GM12878 (cell line): ENCODE results near the gene SEC31B. TPM values are rescaled to one million over a fixed set of nuclear protein-coding genes. Genes with fewer than 3 reads are reported as not detected.
A peak's percentile ranks its signal among the peaks of the same experiment; 100 is the strongest.

ENCODE experiments used
- BACH1 ChIP-seq: fragments of 450-650 bp; IDR thresholded peaks from 2 replicates; pipeline ENCODE4 v1.6.1; 2017; ENCODE audit warnings: mild to moderate bottlenecking, borderline replicate concordance
- BCL11A ChIP-seq: IDR thresholded peaks from 2 replicates; pipeline ENCODE4 v1.6.1; 2011; ENCODE audit warnings: low read depth, low read length
- BMI1 ChIP-seq: fragments of 450-650 bp; IDR thresholded peaks from 2 replicates; pipeline ENCODE4 v1.6.1; 2016; ENCODE audit warnings: mild to moderate bottlenecking, moderate library complexity, borderline replicate concordance
- EGR1 ChIP-seq, 2 experiments: IDR thresholded peaks; 1 replicate in 1 of 2; 2 replicates in 1 of 2; pipeline ENCODE4 v1.6.1; 2011 to 2012; ENCODE audit warnings: low read depth in 2 of 2, low read length in 2 of 2, borderline replicate concordance in 1 of 2, mild to moderate bottlenecking in 1 of 2, moderate library complexity in 1 of 2
- ESRRA ChIP-seq: IDR thresholded peaks from 2 replicates; pipeline ENCODE4 v1.6.1; 2012; ENCODE audit warnings: mild to moderate bottlenecking, low read length, improper control_type of control experiment
- KAT2A ChIP-seq: conservative IDR thresholded peaks from 2 replicates; pipeline ENCODE4 v1.6.1; 2011; ENCODE audit warnings: low read depth, low read length; ENCODE audit not compliant: control insufficient read depth
- NBN ChIP-seq: fragments of 450-650 bp; IDR thresholded peaks from 2 replicates; pipeline ENCODE4 v1.6.1; 2016
- NFYA ChIP-seq: IDR thresholded peaks from 2 replicates; pipeline ENCODE4 v1.6.1; 2011; ENCODE audit warnings: low read depth, mild to moderate bottlenecking, low read length, improper control_type of control experiment, borderline replicate concordance
- PKNOX1 ChIP-seq: fragments of 450-650 bp; IDR thresholded peaks from 2 replicates; pipeline ENCODE4 v1.6.1; 2016; ENCODE audit warnings: mild to moderate bottlenecking
- PML ChIP-seq: IDR thresholded peaks from 2 replicates; pipeline ENCODE4 v1.6.1; 2012; ENCODE audit warnings: low read length, inconsistent platforms
- POLR2AphosphoS2 ChIP-seq: IDR thresholded peaks from 2 replicates; pipeline ENCODE4 v1.6.1; 2011; ENCODE audit warnings: low read depth, mild to moderate bottlenecking, low read length, improper control_type of control experiment, moderate library complexity
- RELB ChIP-seq: fragments of 450-650 bp; IDR thresholded peaks from 2 replicates; pipeline ENCODE4 v1.6.1; 2017; ENCODE audit warnings: low read depth, mild to moderate bottlenecking, moderate library complexity
- RFX5 ChIP-seq: IDR thresholded peaks from 2 replicates; pipeline ENCODE4 v1.6.1; 2011; ENCODE audit warnings: low read depth, low read length, improper control_type of control experiment
- SKIL ChIP-seq: fragments of 450-650 bp; IDR thresholded peaks from 2 replicates; pipeline ENCODE4 v1.6.1; 2017; ENCODE audit warnings: mild to moderate bottlenecking, low read depth, inconsistent platforms; ENCODE audit not compliant: poor library complexity, severe bottlenecking
- TBL1XR1 ChIP-seq: IDR thresholded peaks from 2 replicates; pipeline ENCODE4 v1.6.1; 2012; ENCODE audit warnings: low read depth, low read length, improper control_type of control experiment
- TCF12 ChIP-seq: IDR thresholded peaks from 2 replicates; pipeline ENCODE4 v1.6.1; 2011; ENCODE audit warnings: low read depth, mild to moderate bottlenecking, low read length
- TCF3 ChIP-seq: IDR thresholded peaks from 2 replicates; pipeline ENCODE4 v1.6.1; 2012; ENCODE audit warnings: low read depth, mild to moderate bottlenecking, low read length, borderline replicate concordance; ENCODE audit not compliant: insufficient read depth
- YBX1 ChIP-seq: fragments of 450-650 bp; IDR thresholded peaks from 2 replicates; pipeline ENCODE4 v1.6.1; 2016; ENCODE audit warnings: antibody characterized with exemption
- ZNF207 ChIP-seq: fragments of 450-650 bp; IDR thresholded peaks from 2 replicates; pipeline ENCODE4 v1.6.1; 2014; ENCODE audit warnings: antibody characterized with exemption, mild to moderate bottlenecking, borderline replicate concordance
- ZNF24 ChIP-seq: fragments of 450-650 bp; IDR thresholded peaks from 2 replicates; pipeline ENCODE4 v1.6.1; 2017; ENCODE audit warnings: antibody characterized with exemption, mild to moderate bottlenecking
- polyA plus RNA-seq, 11 experiments: library from polyadenylated mRNA; depleted of rRNA in 4 of 11; unstranded in 6 of 11; stranded (reverse) in 5 of 11; fragments of >200 nt; fragmentation: Nextera tagmentation in 4 of 11; fragmentation: Illumina TruSeq in 1 of 11; extraction: Ambion mirVana in 4 of 11; extraction: Trizol in 1 of 11; gene quantifications; 1 replicate in 1 of 11; 2 replicates in 10 of 11; pipeline versions ENCODE4 v1.2.1 to v1.2.3, GENCODE V29; 2011 to 2016; ENCODE audit warnings: inconsistent platforms in 2 of 11, missing spikeins in 2 of 11, low read depth in 1 of 11
- total RNA-seq, 4 experiments: library from RNA; depleted of rRNA in 3 of 4; stranded (reverse); fragments of >200 nt in 3 of 4; fragmentation: Illumina TruSeq in 1 of 4; extraction: Trizol in 1 of 4; gene quantifications; 2 replicates each; pipeline versions ENCODE4 v1.2.1 to v1.2.3, GENCODE V29; 2013 to 2021
- TF ChIP-seq, protein P1 (sequence below): IDR thresholded peaks from 2 replicates; pipeline ENCODE4 v1.6.1; 2011; ENCODE audit warnings: mild to moderate bottlenecking, low read depth, low read length, moderate library complexity; ENCODE audit not compliant: insufficient replicate concordance
- TF ChIP-seq, protein P2 (sequence below): IDR thresholded peaks from 2 replicates; pipeline ENCODE4 v1.6.1; 2012; ENCODE audit warnings: low read depth, low read length, improper control_type of control experiment
- TF ChIP-seq, protein P3 (sequence below): IDR thresholded peaks from 2 replicates; pipeline ENCODE4 v1.6.1; 2012; ENCODE audit warnings: low read depth, low read length, improper control_type of control experiment

SEC31B gene
- total and polyA plus RNA-seq, 10 of the 15 experiments (the other 5 are each of a cell fraction or from before 2014, with no cell fraction given) = 3.4 to 24.3 (median 9.9) TPM

DNA sequence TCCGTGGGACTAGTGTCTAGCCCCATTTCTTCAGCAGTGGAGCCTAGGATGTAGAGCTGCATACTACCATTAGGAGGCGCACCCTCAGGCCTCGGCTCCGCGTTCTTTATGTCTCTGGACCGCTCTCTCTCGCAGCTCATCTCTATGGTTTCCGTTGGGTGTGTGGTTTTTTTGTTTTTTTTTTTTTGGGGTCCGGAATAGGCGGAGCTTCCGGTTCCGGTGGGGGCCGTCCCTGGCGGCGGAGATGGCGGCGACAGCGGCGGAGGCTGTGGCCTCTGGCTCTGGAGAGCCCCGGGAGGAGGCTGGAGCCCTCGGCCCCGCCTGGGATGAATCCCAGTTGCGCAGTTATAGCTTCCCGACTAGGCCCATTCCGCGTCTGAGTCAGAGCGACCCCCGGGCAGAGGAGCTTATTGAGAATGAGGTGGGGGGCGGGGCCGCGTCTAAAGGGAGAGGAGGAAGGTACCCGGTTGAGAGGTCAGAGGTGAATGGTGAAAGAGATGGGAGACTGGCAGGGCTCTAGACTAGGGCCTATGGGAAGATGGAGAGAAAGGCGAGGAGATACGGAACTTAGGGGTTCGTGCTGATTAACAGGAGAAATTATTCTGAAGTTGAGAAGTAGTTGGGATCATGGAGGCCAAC is 16.2 kb upstream of the SEC31B start, which contains the start of gene HIF1AN (continued):
- TF ChIP-seq, protein P1, sequence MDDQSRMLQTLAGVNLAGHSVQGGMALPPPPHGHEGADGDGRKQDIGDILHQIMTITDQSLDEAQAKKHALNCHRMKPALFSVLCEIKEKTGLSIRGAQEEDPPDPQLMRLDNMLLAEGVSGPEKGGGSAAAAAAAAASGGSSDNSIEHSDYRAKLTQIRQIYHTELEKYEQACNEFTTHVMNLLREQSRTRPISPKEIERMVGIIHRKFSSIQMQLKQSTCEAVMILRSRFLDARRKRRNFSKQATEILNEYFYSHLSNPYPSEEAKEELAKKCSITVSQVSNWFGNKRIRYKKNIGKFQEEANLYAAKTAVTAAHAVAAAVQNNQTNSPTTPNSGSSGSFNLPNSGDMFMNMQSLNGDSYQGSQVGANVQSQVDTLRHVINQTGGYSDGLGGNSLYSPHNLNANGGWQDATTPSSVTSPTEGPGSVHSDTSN = no peak
- TF ChIP-seq ZNF207 = no peak; the same call in 1 of the 2 replicates
- TF ChIP-seq RFX5 = 0 out of 2 replicates have a peak, but pooled peaks have one; percentile 13
- peak in 1 of 2 experiments; percentile 59; a peak in 2 of 3 replicates for TF ChIP-seq EGR1 (IDR thresholded peaks at IDR 0.05; ENCODE audit: borderline replicate concordance in 1 of 2, low read depth in 2 of 2, low read length in 2 of 2)
- peak; percentile 18 for TF ChIP-seq SKIL
- TF ChIP-seq PML = peak; percentile 93; the same call in 1 of the 2 replicates
- peak; percentile 98 for TF ChIP-seq RELB
- no peak for TF ChIP-seq NFYA
- TF ChIP-seq ZNF24 = no peak
- no peak for TF ChIP-seq BCL11A
- TF ChIP-seq TCF12 = no peak
- no peak for TF ChIP-seq YBX1
- TF ChIP-seq POLR2AphosphoS2 = peak; percentile 88
- peak; percentile 85; the same call in 1 of the 2 replicates for TF ChIP-seq BACH1
- TF ChIP-seq, protein P2, sequence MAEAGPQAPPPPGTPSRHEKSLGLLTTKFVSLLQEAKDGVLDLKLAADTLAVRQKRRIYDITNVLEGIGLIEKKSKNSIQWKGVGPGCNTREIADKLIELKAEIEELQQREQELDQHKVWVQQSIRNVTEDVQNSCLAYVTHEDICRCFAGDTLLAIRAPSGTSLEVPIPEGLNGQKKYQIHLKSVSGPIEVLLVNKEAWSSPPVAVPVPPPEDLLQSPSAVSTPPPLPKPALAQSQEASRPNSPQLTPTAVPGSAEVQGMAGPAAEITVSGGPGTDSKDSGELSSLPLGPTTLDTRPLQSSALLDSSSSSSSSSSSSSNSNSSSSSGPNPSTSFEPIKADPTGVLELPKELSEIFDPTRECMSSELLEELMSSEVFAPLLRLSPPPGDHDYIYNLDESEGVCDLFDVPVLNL = no peak
- peak; percentile 68 for TF ChIP-seq PKNOX1
- TF ChIP-seq, protein P3, sequence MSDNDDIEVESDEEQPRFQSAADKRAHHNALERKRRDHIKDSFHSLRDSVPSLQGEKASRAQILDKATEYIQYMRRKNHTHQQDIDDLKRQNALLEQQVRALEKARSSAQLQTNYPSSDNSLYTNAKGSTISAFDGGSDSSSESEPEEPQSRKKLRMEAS = peak; percentile 40; the same call in 1 of the 2 replicates
- TF ChIP-seq ESRRA = 0 out of 2 replicates have a peak, but pooled peaks have one; percentile 62
- TF ChIP-seq TCF3 = no peak
- TF ChIP-seq KAT2A = no peak
- peak; percentile 98 for TF ChIP-seq NBN
- peak; percentile 56; the same call in 1 of the 2 replicates for TF ChIP-seq TBL1XR1
- no peak for TF ChIP-seq BMI1
